ENCODE results near the gene OR52I2.

DNA sequence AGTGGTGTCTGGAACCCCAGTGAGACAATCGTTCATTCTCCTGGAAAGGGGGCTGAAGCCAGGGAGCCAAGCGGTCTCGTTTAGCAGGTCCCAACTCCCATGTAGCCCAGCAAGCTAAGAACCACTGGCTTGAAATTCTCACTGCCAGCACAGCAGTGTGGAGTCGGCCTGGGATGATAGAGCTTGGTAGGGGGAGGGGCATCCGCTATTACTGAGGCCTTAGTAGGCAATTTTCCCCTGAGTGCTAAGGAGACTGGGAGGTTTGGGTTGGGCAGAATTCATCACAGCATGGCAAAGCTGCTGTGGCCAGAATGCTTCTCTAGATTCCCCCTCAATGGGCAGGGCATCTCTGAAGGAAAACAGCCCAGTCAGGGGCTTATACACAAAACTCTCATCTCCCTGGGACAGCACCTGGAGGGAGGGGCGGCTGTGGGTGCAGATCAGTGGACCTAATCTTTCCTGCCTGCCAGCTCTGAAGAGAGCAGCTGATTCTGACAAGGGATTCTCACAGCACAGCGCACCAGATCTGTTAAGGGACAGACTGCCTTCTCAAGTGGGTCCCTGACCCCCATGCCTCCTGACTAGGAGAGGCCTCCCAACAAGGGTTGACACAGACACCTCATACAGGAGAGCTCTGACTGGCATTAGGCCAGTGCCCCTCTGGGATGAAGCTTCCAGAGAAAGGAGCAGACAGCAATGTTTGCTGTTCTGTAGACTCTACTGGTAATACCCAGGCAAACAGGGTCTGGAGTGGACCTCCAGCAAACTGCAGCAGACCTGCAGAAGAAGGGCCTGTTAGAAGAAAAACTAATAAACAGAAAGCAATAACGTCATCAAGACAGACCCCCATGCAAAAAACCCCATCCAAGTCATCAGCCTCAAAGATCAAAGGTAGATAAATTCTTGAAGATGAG lies 21.8 kb upstream of the OR52I2 start:
- TF ChIP-seq, protein P1, sequence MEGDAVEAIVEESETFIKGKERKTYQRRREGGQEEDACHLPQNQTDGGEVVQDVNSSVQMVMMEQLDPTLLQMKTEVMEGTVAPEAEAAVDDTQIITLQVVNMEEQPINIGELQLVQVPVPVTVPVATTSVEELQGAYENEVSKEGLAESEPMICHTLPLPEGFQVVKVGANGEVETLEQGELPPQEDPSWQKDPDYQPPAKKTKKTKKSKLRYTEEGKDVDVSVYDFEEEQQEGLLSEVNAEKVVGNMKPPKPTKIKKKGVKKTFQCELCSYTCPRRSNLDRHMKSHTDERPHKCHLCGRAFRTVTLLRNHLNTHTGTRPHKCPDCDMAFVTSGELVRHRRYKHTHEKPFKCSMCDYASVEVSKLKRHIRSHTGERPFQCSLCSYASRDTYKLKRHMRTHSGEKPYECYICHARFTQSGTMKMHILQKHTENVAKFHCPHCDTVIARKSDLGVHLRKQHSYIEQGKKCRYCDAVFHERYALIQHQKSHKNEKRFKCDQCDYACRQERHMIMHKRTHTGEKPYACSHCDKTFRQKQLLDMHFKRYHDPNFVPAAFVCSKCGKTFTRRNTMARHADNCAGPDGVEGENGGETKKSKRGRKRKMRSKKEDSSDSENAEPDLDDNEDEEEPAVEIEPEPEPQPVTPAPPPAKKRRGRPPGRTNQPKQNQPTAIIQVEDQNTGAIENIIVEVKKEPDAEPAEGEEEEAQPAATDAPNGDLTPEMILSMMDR (IDR thresholded peaks at IDR 0.05; ENCODE audit: low read depth, low read length, poor library complexity, severe bottlenecking), result no peak
- no peak for TF ChIP-seq EZH2phosphoT487 (IDR thresholded peaks at IDR 0.05; ENCODE audit: borderline replicate concordance, low read length)
